ENCODE results near the gene TUFM.
A peak's percentile ranks its signal among the peaks of the same experiment; 100 is the strongest.
"Not testable (repeated sequence)": the region's sequence is repeated elsewhere in the genome, so short reads cannot be mapped to it uniquely, and the experiment has no call there.

TUFM gene

DNA sequence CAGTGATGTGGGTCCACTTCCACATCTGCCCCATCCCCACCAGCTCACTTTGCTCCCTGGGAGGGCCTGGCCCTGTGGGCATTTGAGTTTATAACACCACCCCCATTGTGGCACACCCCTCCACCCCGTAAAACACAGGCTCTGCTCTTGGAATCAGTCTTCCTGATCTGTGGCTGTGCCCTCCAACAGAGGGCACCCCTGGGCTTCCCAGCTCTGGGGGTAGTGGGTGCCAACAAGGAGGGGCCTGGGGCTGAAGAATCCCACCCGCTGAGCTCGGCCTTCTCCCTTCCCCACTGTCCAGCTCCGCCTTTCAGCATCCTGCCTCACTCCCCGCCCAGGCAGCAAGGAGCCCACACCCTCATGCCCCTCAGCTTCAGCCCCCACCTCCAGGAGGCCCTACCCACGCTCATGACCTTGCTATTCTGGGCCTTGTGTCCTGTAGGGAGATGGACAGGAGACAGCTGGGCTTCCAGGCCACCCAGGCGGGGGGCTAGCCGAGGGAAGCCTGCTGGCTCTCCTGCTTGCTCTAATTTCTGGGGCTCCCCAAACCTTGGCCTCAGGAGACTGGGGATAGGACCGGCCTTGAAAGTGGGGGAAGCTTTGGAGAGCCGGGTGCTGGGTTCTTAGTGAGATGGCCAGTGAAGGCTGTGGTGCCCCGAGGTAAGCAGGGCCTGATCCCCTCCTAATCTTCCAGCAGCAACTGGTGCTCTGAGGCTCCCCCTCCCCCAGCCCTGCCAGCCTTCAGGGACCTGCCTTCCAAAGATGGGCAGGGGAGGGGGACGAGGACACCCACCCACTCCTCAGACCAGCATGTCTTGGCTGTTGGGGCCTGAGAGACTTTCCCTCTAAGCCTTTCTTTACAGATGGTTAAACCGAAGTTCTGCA, 29.2 kb upstream of the TUFM start:
- DNase-seq (ENCODE audit: low read depth, low spot score): no peak

DNA sequence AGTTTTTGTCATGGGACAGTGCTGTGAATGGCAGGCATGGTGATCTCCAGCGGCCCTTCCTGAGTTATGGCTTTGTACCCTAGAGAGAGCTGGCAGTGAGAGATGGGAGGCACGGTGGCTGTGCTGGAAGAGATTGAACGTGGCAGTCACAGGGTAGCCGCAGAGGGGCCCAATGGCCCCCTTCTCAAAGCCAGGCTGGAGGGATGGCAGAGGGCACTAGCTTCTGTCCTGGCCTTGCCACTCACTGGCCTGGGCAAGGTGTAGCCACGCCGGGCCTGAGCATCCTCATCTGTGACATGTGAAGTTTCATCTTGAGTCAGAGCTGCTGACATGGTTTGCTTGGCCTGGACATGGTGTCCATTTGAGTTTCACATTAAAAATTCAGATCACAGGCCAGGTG, 28.3 kb upstream of the TUFM start:
- no peak for DNase-seq (ENCODE audit: low read depth, low spot score)

DNA sequence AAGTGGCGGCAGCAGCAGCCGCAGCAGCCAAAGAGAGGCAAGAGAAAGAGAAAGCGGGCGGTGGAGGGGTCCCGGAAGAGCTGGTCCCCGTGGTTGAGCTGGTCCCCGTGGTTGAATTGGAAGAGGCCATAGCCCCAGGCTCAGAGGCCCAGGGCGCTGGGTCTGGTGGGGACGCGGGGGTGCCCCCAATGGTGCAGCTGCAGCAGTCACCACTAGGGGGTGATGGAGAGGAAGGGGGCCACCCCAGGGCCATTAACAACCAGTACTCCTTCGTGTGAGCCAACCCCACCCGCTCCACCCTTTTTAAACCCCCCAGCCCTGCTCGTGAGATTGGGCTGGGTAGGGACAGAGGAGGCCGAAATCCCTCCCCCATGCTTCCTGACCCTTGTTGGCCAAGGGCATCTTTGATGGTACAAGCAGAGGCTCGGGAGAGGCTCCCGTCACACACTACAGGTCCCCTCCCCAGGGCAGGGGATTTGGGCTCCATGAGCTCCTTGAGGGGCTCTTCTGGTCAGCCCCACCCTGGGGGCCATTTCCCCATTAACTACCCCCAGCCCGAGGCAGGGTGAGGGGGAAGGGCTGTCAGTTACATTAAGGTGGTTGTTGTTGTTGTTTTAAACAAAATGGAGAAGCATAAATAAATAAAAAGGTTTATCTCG, 27.5 kb upstream of the TUFM start:
- DNase-seq (ENCODE audit: low read depth, low spot score): peak; percentile 38

DNA sequence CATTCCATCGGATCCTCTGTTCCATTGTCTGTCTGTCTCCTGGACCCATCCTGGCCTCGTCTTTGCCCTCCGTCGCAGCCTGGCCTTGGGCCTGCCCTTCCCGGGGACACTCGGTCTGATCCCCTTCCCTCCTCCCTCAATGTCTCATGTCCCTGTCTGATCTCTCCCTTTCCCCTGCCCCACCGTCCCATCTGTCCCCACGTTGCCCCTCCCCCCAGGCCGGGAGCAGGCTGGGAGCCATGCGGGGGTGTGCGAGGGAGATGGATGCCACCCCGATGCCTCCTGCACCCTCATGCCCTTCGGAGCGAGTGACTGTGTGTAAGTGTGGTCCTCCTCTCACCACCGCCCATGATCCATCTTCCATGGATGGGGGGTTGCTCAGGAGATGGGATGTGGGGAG, 26.8 kb upstream of the TUFM start:
- DNase-seq (ENCODE audit: low read depth, low spot score): no peak

DNA sequence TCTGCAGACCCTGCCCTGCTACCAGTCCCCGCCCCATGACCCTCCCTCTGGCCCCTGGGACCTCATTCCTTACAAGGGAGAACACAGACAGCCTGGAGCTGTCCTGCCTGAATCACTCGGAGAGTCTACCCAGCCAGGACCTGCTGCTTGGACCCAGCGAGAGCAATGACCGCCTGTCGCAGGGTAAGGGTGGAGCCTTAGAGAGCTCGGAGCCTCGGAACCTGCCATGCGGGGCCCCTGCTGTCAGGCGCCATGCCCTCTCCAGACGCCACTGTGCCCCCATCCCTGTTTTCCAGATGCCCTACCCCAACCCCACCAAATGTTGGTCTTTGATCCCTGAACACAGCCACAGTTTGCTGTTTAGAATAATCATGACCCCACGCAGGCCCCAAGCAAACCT, 23.1 kb upstream of the TUFM start:
- DNase-seq (ENCODE audit: low read depth, low spot score): no peak

DNA sequence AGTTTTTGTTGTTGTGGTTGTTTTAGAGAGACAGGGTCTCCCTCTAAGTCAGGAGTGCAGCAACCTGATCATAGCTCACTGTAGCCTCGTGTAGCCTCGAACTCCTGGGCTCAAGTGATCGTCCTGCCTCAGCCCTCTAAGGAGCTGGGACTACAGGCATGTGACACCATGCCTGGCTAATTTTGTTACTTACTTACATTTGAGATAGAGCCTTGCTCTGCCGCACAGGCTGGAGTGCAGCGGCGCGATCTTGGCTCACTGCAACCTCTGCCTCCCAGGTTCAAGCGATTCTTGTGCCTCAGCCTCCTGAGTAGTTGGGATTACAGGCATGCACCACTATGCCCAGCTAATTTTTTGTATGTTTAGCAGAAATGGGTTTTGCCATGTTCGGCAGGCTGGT, 21.5 kb upstream of the TUFM start:
- not testable (repeated sequence) for DNase-seq (ENCODE audit: low read depth, low spot score)

DNA sequence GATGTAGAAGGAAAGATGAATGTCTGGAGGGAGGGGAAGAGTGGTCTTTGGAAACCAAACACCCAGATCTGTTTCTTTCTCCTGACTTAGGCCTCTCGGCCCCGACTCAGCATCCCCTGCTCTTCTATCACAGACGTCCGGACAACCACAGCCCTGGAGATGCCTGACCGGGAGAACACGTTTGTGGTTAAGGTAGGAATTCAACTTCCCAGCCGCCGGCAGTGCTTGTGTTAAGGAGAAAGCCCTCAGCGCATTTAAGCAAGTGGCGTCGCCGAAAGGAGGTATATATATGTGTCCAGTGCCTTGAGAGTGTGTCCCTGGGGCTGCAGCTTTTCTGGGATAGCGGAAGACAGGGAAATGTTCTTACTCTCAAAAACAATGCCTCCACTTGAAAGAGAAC, 21.1 kb upstream of the TUFM start:
- no peak for DNase-seq (ENCODE audit: low read depth, low spot score)

DNA sequence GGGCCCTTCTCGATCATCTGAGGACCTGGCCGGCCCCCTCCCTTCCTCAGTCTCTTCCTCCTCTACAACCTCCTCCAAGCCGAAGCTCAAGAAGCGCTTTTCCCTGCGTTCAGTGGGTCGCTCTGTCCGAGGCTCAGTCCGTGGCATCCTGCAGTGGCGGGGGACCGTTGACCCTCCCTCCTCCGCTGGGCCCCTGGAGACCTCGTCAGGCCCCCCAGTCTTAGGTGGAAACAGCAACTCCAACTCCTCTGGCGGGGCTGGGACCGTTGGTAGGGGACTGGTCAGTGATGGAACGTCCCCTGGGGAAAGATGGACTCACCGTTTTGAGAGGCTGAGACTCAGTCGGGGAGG, 20.3 kb upstream of the TUFM start:
- DNase-seq (ENCODE audit: low read depth, low spot score): no peak

DNA sequence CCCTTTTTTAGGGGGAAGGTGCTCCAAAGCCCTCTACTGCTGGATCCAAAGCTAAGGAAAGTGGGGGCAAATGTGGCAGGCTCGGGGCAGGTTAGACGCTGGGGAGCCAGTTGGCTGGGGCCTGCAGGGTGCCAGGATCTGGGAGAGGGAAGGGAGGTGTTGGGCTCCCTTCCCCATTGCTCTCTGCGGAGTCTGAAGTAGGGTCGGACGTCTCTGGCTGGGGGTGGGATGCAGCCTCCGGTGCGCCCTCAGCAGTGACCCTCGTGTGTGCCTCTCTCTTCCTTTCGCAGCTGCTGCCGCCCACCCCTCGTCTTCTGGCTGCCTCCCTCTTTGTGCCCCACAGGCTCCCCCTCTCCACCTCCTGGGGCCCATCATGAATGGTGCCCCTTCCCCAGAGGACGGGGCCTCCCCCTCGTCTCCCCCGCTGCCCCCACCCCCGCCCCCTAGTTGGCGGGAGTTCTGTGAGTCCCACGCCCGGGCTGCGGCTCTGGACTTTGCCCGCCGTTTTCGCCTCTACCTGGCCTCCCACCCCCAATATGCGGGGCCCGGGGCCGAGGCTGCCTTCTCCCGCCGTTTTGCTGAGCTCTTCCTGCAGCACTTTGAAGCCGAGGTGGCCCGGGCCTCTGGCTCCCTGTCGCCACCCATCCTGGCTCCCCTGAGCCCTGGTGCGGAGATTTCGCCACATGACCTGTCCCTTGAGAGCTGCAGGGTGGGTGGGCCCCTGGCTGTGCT, 19.7 kb upstream of the TUFM start:
- DNase-seq (ENCODE audit: low read depth, low spot score): no peak

DNA sequence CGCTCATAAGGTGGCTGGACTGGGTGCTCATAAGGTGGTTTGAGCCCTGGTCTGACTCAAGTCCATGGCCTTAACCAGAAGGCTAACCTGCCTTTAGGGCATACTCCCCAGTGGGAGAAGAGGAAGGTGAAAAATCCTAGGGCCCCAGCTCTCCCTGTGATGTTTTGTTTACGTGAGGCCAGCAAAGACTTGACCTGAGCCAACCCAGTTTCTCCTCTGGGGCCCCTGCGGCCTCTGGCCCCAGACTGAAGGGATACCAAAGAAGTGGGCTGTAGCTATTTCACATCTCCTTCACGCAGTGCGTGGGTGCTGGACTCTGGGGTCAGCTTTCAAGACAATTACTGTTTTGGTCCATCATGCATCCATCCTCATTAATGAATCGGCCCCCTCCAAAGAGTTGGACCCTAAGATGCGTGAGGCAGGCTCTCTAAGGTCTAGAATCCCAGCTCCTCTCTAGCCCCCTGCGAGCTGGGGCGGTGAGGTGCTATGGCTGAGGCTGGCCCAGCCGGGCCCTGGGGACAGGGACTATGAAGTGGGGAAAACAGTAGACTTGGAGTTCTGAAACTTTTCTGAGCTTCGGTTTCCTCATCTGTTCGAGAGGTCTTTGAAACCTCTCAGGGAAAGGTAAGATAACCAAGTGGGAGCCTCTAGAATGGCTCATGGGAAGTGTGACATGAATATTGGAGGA, 19.0 kb upstream of the TUFM start:
- no peak for DNase-seq (ENCODE audit: low read depth, low spot score)

DNA sequence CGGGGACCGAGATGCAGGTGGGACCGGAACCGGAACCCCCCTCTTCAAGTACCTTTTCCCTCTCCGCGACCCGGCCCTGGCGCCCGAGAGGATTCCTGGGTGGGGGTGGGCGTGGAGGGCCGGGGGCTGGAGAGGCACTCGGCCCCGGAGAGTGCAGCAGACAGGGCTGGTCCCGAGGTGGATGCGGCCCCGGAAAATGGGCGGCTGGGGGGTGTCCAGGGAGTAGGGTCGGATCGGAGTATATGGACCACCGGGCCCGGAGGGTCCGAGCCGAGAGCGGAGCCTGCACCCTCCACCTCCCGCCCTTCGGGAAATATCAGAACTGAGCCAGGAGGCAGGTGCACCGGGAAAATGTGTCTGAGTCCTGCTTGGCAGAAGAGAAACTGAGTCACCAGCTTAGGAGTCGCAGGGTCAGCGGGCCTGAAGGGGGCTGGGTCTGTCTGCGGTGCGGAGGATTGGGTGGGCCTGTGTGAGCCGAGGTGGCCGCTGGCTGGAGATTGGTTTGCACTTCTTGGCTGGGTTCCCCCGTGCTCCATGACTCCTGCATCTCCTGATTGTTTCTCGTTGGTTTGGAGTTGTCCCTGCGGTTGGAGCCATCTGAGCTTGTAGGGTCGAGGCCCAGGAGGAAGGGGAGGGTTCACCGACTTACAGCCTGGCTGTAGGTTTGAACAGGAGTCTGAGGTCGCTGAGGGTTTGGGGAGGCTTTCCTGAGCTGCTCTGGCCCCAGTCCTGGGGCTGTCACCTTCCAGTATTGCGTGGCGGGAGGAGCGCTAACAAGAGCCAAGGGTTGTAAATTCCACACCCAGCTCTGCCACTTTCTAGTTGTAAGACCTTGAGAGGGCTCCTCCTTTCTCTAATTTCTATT, 18.0 kb upstream of the TUFM start:
- DNase-seq (ENCODE audit: low read depth, low spot score): no peak

DNA sequence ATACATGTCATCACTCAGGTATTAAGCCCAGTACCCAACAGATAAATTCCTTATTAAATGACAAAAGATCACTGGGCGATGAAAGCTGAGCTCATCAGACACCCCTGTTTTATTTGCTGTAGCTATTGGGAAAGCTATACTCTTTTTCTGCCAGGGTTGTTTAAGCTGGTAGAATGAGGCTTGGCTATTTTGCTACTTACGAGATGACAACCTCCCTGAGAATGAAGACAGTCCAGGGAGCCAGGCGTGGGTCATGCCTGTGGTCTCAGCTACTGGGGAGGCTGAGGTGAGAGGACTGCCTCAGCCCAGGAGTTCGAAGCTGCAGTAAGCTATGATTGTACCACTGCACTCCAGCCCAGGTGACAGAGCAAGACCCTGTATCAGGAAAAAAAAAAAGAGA, 13.2 kb upstream of the TUFM start:
- no peak for DNase-seq (ENCODE audit: low read depth, low spot score)

DNA sequence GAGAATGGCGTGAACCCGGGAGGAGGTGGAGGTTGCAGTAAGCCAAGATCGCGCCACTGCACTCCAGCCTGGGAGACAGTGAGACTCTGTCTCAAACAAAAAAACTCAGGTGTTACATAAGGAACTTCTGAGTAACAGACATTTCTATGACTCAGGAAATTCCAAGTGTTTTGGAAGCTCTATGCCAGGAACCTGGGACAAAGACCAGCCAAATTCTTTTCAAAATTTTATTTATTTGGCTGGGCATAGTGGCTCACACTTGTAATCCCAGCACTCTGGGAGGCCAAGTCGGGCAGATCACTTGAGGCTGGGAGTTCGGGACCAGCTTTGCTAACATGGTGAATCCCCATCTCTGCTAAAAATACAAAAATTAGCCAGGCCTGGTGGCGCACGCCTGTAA, 12.3 kb upstream of the TUFM start:
- DNase-seq (ENCODE audit: low read depth, low spot score): no peak

DNA sequence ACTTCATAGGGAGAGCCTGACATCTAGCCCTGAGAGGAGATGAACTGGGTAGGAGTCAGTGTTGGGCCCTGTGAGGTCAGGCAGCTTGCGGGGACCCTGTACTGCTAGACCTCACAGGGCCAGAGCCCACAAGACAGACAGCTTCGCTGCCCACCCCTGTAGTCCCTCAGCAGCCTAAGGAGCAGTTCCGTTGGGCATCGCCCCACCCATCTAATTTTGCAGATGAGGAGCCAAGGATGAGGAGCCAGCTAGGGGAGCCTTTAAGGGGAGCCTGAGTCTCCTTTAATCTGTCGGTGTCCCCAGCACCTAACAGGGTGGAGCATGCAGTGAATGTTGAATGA, 755 bp upstream of the TUFM start:
- DNase-seq (ENCODE audit: low read depth, low spot score): no peak

DNA sequence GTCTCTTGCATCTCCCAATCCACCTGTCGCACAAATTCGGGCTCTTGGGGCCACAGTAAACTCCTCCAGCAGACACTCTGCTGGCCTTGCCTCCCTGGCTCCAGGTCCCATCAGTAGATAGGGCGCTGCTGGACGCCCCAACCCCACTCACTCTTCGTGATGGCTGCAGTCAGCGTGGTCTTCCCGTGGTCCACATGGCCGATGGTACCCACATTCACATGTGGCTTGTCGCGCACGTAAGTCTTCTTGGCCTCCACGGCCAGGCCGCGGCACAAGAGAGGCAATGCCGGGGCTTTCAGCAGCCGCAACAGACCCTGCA, 428 bp downstream of the TUFM start:
- DNase-seq (ENCODE audit: low read depth, low spot score): no peak

DNA sequence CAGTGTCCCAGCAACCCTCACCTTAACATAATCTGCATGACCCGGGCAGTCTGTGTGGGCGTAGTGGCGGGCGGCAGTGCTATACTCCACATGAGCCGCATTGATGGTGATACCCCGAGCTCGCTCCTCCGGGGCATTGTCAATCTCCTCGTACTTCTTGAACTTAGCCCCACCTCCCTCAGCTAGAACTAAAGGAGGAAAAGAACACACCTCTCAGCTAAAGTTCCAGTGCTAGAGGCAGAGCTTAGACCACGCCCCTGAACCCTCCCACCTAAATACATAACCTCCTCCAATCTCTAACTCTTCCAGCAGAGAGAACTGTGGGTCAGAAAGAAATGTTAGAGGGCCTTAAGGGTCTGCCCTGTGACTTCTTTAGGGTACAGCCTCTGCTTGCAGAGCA, 855 bp downstream of the TUFM start:
- peak; percentile 18 for DNase-seq (ENCODE audit: low read depth, low spot score)

DNA sequence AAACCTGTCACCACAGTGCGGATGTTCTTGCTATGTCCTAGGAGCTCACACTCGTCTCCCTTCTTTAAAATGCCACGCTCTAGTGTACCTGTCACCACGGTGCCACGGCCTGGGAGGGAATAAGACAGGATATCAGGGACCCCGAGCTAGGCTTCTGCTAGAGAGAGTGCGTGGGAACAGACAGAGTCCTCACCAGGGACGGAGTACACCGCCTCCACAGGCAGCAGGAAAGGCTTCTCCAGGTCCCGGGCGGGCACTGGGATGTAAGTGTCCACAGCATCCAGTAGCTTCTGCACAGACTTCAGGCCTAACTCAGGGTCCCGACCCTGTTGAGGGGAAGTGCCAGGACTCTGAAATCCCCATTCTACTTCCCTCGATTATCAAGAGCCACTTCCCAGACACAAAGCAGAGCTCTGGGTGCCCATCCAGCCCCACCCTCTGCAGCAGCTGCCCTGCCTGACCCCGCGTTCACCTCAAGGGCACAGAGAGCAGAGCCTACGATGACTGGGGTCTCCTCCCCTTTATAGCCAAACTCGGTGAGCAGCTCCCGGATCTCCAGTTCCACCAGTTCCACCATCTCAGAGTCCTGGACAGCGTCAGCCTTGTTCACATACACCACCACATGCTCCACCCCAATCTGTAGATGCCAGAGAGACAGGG, 1.8 kb downstream of the TUFM start:
- DNase-seq (ENCODE audit: low read depth, low spot score): no peak

DNA sequence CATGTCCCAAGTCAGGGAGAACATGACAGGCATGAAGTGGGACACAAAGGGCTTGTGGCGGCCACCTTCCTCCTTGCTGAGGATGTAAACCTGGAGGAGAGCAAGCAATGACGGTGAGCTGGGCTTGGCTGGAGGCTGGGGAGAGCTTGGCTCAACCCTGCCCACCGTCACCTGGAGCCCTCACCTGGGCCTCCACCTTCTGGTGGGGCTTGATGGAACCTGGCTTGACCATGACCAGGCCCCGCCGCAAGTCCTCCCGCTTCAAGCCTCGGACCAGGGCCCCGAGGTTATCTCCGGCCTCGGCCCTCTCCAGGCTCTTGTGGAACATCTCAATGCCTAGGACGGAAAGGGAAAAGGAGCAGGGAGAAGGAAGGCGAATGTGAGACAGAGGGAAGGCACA, 2.4 kb downstream of the TUFM start:
- DNase-seq (ENCODE audit: low read depth, low spot score): no peak

DNA sequence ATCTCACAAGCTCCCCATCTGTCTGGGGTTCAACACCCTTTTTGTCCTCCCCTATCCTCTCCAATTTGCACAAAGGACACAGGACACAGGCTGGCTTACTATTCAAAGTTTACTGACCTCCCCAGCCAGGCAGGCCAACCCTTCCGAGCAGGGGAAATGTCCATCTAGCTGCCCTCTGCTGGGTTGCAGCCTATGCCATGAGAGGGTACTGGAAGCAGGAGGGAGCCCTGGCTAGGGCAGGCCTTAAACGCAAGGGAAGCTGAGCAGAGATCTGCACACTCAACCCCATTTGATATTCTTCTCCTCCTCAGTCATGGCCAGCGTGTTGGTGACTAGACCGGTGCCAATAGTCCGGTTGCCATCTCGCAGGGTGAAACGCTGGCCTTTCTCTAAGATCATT, 3.5 kb downstream of the TUFM start:
- no peak for DNase-seq (ENCODE audit: low read depth, low spot score)

DNA sequence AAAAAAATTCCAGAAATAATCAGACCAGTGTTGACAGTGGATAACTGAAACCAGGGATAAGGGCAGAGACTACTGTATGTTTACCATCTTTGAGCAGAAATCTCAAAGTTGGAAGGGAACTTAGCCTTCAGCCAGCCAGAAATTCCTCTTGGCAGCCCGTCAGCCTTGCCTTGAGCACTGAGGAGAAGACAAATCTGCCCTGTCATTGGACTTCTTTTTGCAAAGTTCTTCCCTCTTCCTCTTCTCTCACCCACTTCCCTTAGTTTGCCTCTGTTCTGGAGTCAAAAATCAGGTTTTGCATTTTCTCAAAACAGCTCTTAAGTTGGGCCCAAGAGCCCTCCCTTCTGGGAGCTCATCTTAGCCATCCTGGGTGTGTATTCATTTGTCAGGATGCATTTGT, 6.2 kb downstream of the TUFM start:
- no peak for DNase-seq (ENCODE audit: low read depth, low spot score)
